MCF 10A (cell line): Measurements from ENCODE around the gene PELI1. TPM values are rescaled to one million over a fixed set of nuclear protein-coding genes. Genes with fewer than 3 reads are reported as not detected.
"Not testable (repeated sequence)": the region's sequence is repeated elsewhere in the genome, so short reads cannot be mapped to it uniquely, and the experiment has no call there.

Experiments used
- BruUV-seq: library from RNA; stranded (reverse); fragments of 400-500 nt; replicated peaks from 2 replicates; lab custom pipeline; 2021; lab: Mats Ljungman, UMichigan
- CTCF ChIA-PET: fragments of 300-600 bp; sonication (Branson Sonifier 250); formaldehyde crosslinking; extraction: SDS; loops from one replicate; lab custom pipeline; 2021; ENCODE audit warnings: antibody characterized with exemption, inconsistent platforms; lab: Yijun Ruan, JAX
- POLR2A ChIA-PET: fragments of 300-600, 350-650 bp; sonication (Branson Sonifier 250); formaldehyde crosslinking; extraction: SDS; loops from one replicate; lab custom pipeline; 2020; ENCODE audit warnings: antibody characterized with exemption, inconsistent platforms; lab: Yijun Ruan, JAX
- DNase-seq: peaks from one replicate; pipeline ENCODE4 v3.0.0-alpha.2; 2018; ENCODE audit not compliant: unreplicated experiment
- H3K27ac Mint-ChIP-seq: one replicate; pipeline ENCODE4 v1.8.0; 2022; ENCODE audit warnings: mild to moderate bottlenecking, low read depth, mixed read lengths; ENCODE audit not compliant: unreplicated experiment
- H3K27me3 Mint-ChIP-seq: one replicate; pipeline ENCODE4 v1.8.0; 2022; ENCODE audit warnings: mixed read lengths; ENCODE audit not compliant: insufficient read depth, unreplicated experiment
- H3K36me3 Mint-ChIP-seq: one replicate; pipeline ENCODE4 v1.8.0; 2022; ENCODE audit warnings: mild to moderate bottlenecking, moderate library complexity, mixed read lengths; ENCODE audit not compliant: insufficient read depth, unreplicated experiment
- H3K4me1 Mint-ChIP-seq: one replicate; pipeline ENCODE4 v1.8.0; 2022; ENCODE audit warnings: mixed read lengths; ENCODE audit not compliant: insufficient read depth, unreplicated experiment
- H3K4me3 Mint-ChIP-seq: one replicate; pipeline ENCODE4 v1.8.0; 2022; ENCODE audit warnings: mild to moderate bottlenecking, moderate library complexity, mixed read lengths; ENCODE audit not compliant: unreplicated experiment
- H3K9me3 Mint-ChIP-seq: one replicate; pipeline ENCODE4 v1.8.0; 2022; ENCODE audit warnings: mixed read lengths; ENCODE audit not compliant: unreplicated experiment
- intact Hi-C: fragments of 100-400 bp; cut with micrococcal nuclease; formaldehyde crosslinking; loops from 2 replicates; pipeline ENCODE4 v1.14.1; 2022
- total RNA-seq: library from RNA; stranded (reverse); gene quantifications from 2 replicates; pipeline ENCODE4 v1.2.3, GENCODE V29; 2022
- TF ChIP-seq, protein P1 (sequence below): fragments of 200-600 bp; IDR thresholded peaks from one replicate; pipeline ENCODE4 v1.8.0; 2022; ENCODE audit warnings: antibody characterized with exemption, mild to moderate bottlenecking; ENCODE audit not compliant: unreplicated experiment

PELI1 gene
- total RNA-seq, 1 experiment from 2014 or later, result 16.3 TPM

GRCh38 chr2:64081046-64081445 is 63.2 kb downstream of the PELI1 start:
- Mint-ChIP-seq H3K4me1 (no peaks in the 10 kb centered on the region), H3K27me3 (no peaks in the 10 kb centered on the region), H3K4me3 (no peak overlapping the region), H3K9me3 (no peaks in the 10 kb centered on the region), H3K36me3 (no peaks in the 10 kb centered on the region), H3K27ac (no peak overlapping the region)
- DNase-seq, result no peak
- intact Hi-C loops, result no loop called here
- TF ChIP-seq, protein P1, sequence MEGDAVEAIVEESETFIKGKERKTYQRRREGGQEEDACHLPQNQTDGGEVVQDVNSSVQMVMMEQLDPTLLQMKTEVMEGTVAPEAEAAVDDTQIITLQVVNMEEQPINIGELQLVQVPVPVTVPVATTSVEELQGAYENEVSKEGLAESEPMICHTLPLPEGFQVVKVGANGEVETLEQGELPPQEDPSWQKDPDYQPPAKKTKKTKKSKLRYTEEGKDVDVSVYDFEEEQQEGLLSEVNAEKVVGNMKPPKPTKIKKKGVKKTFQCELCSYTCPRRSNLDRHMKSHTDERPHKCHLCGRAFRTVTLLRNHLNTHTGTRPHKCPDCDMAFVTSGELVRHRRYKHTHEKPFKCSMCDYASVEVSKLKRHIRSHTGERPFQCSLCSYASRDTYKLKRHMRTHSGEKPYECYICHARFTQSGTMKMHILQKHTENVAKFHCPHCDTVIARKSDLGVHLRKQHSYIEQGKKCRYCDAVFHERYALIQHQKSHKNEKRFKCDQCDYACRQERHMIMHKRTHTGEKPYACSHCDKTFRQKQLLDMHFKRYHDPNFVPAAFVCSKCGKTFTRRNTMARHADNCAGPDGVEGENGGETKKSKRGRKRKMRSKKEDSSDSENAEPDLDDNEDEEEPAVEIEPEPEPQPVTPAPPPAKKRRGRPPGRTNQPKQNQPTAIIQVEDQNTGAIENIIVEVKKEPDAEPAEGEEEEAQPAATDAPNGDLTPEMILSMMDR, result no peak
- POLR2A ChIA-PET, result no interaction called here
- BruUV-seq, result no TSS peak
- CTCF ChIA-PET, result interaction anchor here (0.7 kb wide), 1 partner anchor 229 kb away, joined by 3 read pairs; no protein-coding TSS in a partner anchor

DNA sequence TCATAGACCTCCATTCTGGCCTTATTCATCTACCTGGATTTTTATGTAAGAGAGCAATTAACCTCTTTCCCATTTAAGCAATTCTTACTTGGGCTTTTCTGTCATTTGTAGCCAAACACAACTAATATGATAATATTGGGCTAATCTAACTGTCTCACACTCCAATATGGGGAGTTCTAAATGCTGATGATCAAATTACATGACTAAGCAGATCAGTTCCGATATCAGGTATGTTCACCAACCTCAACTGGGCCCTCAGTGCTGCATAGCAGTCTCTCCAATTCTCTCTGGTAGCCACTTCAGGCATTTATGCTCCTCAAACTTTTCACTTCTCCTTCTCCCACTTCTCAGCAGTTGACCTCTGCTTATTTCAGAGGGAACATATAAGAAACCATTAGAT is 64.0 kb downstream of the PELI1 start:
- H3K9me3 Mint-ChIP-seq, result no peaks in the 10 kb centered on the region
- DNase-seq, result no peak
- ChIA-PET CTCF (no interaction called here), POLR2A (no interaction called here)
- H3K4me1 Mint-ChIP-seq, result no peaks in the 10 kb centered on the region
- BruUV-seq, result no TSS peak
- TF ChIP-seq, protein P1, result no peak
- intact Hi-C loops, result no loop called here
- H3K36me3 Mint-ChIP-seq, result no peaks in the 10 kb centered on the region
- H3K4me3 Mint-ChIP-seq, result no peak overlapping the region
- no peak overlapping the region for H3K27ac Mint-ChIP-seq
- no peaks in the 10 kb centered on the region for H3K27me3 Mint-ChIP-seq

DNA sequence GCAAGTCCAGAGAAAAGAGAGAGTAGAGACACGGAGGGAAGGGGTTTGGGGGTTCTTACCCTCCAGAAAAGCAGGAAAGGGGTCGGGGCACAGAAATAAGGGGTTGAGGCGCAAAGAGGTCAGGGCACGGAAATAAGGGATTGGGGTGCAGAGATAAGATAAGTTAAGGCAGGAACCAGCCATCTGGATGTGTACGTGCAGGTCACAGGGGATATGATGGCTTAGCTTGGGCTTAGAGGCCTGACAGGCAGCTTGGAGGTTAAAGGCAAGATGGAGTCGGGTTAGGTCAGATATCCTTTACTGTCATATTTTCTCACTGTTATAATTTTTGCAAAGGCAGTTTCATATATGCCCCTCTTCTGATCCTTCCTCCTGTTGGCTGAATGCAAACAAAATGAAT is 64.5 kb downstream of the PELI1 start:
- H3K4me3 Mint-ChIP-seq, POLR2A ChIA-PET, intact Hi-C loops, H3K27ac Mint-ChIP-seq, H3K27me3 Mint-ChIP-seq, H3K4me1 Mint-ChIP-seq, DNase-seq, CTCF ChIA-PET, BruUV-seq, H3K36me3 Mint-ChIP-seq, H3K9me3 Mint-ChIP-seq: not testable (repeated sequence)

DNA sequence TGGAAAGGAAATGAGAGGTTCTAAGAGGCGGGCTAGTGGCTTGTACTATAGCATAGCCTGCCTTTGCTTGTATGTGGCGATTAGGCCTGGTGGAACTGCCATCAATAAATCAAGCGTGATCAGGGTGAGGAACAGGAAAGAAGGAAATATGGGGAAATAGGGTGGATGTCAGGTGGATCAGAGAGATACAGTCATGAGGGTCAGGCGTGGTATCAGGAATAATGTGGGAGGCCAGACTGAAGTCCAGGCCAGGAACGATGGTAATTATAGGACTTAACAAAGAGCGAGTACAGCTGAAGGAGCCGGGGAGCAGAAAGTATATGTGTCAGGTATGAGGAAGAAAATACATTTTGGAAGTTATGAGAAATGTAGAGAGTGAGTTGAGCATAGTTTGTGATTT is 67.4 kb downstream of the PELI1 start:
- BruUV-seq, H3K9me3 Mint-ChIP-seq, H3K36me3 Mint-ChIP-seq, H3K27ac Mint-ChIP-seq, intact Hi-C loops, CTCF ChIA-PET, DNase-seq, H3K4me1 Mint-ChIP-seq, H3K27me3 Mint-ChIP-seq, H3K4me3 Mint-ChIP-seq, POLR2A ChIA-PET: not testable (repeated sequence)

DNA sequence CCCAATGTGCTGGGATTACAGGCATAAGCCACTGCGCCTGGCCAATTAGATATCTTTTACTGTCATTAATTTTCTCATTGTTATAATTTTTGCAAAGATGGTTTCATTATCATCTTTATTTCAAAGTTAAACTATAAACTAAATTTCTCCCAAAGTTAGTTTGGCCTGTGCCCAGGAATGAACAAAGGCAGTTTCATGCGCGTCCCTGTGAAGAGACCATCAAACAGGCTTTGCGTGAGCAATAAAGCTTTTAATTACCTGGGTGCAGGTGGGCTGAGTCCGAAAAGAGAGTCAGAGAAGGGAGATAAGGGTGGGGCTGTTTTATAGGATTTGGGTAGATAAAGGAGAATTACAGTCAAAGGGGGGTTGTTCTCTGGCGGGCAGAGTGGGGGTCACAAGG is 69.6 kb downstream of the PELI1 start:
- POLR2A ChIA-PET, H3K27ac Mint-ChIP-seq, DNase-seq, BruUV-seq, CTCF ChIA-PET, H3K27me3 Mint-ChIP-seq, H3K4me1 Mint-ChIP-seq, H3K9me3 Mint-ChIP-seq, H3K36me3 Mint-ChIP-seq, H3K4me3 Mint-ChIP-seq, intact Hi-C loops: not testable (repeated sequence)
